ENCODE measurements around the gene C15orf40. TPM values are rescaled to one million over a fixed set of nuclear protein-coding genes. Genes with fewer than 3 reads are reported as not detected.

The C15orf40 gene
- total and polyA plus RNA-seq, 9 of the 15 experiments (the other 6 are each of a cell fraction or from before 2014, with no cell fraction given) = 15.9 to 52.0 (median 27.0) TPM

- TF ChIP-seq ZNF217 (CRISPR knock-in tag; IDR thresholded peaks at IDR 0.05) (no peak), RUNX1 (IDR thresholded peaks at IDR 0.05; ENCODE audit: low read depth) (no peak), ATF4 (CRISPR knock-in tag; IDR thresholded peaks at IDR 0.05) (no peak), RNF219 (CRISPR knock-in tag; IDR thresholded peaks at IDR 0.05) (no peak), ZNF76 (CRISPR knock-in tag; IDR thresholded peaks at IDR 0.05; ENCODE audit: borderline replicate concordance) (0 out of 2 replicates have a peak, but pooled peaks have one; percentile 38), JUND (IDR thresholded peaks at IDR 0.05; ENCODE audit: borderline replicate concordance, low read depth, low read length) (peak; percentile 72), JUND (tag; IDR thresholded peaks at IDR 0.05; ENCODE audit: borderline replicate concordance, low read depth, low read length) (no peak), TEAD1 (CRISPR knock-in tag; IDR thresholded peaks at IDR 0.05) (peak in 1 of 2 experiments; percentile 59; a peak in 1 of 4 replicates), BMI1 (IDR thresholded peaks at IDR 0.05; ENCODE audit: low read length) (no peak), TOE1 (IDR thresholded peaks at IDR 0.05; ENCODE audit: borderline replicate concordance) (peak; percentile 71; the same call in 1 of the 2 replicates), TOE1 (CRISPR knock-in tag; IDR thresholded peaks at IDR 0.05; ENCODE audit: borderline replicate concordance, low read depth) (no peak), JUN (IDR thresholded peaks at IDR 0.05; ENCODE audit: borderline replicate concordance, low read depth, low read length) (peak; percentile 44; the same call in 1 of the 2 replicates), JUN (CRISPR knock-in tag; IDR thresholded peaks at IDR 0.05; ENCODE audit: borderline replicate concordance) (peak; percentile 57; the same call in 1 of the 2 replicates), NR2C2 (CRISPR knock-in tag; IDR thresholded peaks at IDR 0.05) (peak; percentile 76; the same call in 1 of the 2 replicates), NR2C2 (tag; IDR thresholded peaks at IDR 0.05) (peak; percentile 74; the same call in 1 of the 2 replicates), CEBPG (CRISPR knock-in tag; IDR thresholded peaks at IDR 0.05) (0 out of 2 replicates have a peak, but pooled peaks have one; percentile 43), CEBPG (tag; conservative IDR thresholded peaks at IDR 0.05 in 1 of 2, IDR thresholded peaks at IDR 0.05 in 1 of 2) (no peak), POU5F1 (IDR thresholded peaks at IDR 0.05; ENCODE audit: borderline replicate concordance, low read depth, low read length, partially characterized antibody) (peak; percentile 77), MNT (conservative IDR thresholded peaks at IDR 0.05) (peak; percentile 93 to 97), KLF10 (CRISPR knock-in tag; IDR thresholded peaks at IDR 0.05) (no peak), ZNF197 (CRISPR knock-in tag; IDR thresholded peaks at IDR 0.05; ENCODE audit: low read depth) (no peak), ZBED1 (IDR thresholded peaks at IDR 0.05) (0 out of 2 replicates have a peak, but pooled peaks have one; percentile 76), TFAM (CRISPR knock-in tag; conservative IDR thresholded peaks at IDR 0.05) (no peak)
Measured at GRCh38 chr15:83011271-83012075, at the start of gene C15orf40 (continued).

Measured in K562 (cell line).